Measurements from ENCODE around the gene PTK7.

PTK7 gene

DNA sequence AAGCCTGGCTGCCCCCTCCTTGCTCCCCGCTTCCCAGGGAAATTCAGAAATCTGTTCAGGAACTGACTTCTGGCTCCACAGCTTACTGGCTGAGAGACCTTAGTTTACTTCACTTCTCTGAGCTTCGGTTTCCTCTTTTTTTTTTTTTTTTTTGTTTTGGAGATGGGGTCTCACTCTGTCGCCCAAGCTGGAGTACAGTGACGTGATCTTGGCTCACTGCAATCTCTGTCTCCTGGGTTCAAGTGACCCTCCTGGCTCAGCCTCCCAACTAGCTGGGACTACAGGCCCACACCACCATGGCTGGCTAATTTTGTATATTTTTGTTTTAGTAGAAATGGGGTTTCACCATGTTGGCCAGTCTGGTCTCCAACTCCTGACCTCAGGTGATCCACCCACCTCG is 14.9 kb downstream of the PTK7 start:
- Histone ChIP-seq H3K9ac (ENCODE audit: low read length) (no peak overlapping the region), H3K9me3 (ENCODE audit: insufficient read depth, low read length) (no peaks in the 10 kb centered on the region), H3K27ac (ENCODE audit: low read depth, low read length) (no peak overlapping the region), H3K36me3 (ENCODE audit: low read length) (no peaks in the 10 kb centered on the region), H2AFZ (ENCODE audit: low read depth, low read length, severe bottlenecking) (no peak overlapping the region), H3F3A (ENCODE audit: insufficient read depth) (no peaks in the 10 kb centered on the region), H3K4me3 (ENCODE audit: insufficient read depth, low read length, poor library complexity, severe bottlenecking) (no peak overlapping the region), H3K27me3 (ENCODE audit: low read length) (no peaks in the 10 kb centered on the region), H4K20me1 (ENCODE audit: low read depth, low read length) (no peaks in the 10 kb centered on the region), H3K4me2 (ENCODE audit: low read depth, low read length, poor library complexity, severe bottlenecking) (no peak overlapping the region), H3K79me2 (ENCODE audit: insufficient read depth, low read length) (no peaks in the 10 kb centered on the region), H3K9me2 (replicated peaks; ENCODE audit: insufficient read depth, low read length) (no peaks in the 10 kb centered on the region)
- TF ChIP-seq, protein P1, sequence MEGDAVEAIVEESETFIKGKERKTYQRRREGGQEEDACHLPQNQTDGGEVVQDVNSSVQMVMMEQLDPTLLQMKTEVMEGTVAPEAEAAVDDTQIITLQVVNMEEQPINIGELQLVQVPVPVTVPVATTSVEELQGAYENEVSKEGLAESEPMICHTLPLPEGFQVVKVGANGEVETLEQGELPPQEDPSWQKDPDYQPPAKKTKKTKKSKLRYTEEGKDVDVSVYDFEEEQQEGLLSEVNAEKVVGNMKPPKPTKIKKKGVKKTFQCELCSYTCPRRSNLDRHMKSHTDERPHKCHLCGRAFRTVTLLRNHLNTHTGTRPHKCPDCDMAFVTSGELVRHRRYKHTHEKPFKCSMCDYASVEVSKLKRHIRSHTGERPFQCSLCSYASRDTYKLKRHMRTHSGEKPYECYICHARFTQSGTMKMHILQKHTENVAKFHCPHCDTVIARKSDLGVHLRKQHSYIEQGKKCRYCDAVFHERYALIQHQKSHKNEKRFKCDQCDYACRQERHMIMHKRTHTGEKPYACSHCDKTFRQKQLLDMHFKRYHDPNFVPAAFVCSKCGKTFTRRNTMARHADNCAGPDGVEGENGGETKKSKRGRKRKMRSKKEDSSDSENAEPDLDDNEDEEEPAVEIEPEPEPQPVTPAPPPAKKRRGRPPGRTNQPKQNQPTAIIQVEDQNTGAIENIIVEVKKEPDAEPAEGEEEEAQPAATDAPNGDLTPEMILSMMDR (IDR thresholded peaks at IDR 0.05; ENCODE audit: insufficient read depth, low read length, poor library complexity, severe bottlenecking), result no peak
- no peak for TF ChIP-seq EZH2phosphoT487 (conservative IDR thresholded peaks at IDR 0.05; ENCODE audit: low read length)

DNA sequence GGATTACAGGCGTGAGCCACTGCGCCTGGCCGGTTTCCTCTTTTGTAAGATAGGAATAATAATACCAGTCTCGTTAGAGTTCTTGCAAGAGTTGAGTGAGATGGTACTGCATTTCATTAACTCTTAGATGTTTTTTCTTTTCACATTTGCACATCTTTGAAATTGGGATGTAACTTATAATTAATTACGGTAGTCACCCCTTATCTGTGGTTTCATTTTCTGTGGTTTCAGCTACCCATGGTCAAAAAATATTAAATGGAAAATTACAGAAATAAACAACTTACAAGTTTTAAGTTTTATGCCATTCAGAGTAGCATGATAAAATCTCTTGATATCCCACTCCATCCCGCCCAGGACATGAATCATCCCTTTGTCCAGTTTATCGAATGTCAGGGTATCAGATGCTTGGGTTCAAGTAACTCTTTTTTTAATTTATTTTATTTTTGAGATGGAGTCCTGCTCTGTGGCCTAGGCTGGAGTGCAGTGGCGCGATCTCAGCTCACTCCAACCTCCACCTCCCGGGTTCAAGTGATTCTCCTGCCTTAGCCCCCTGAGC is 15.4 kb downstream of the PTK7 start:
- H3K36me3 ChIP-seq (ENCODE audit: low read length), result no peaks in the 10 kb centered on the region
- no peaks in the 10 kb centered on the region for H3K79me2 ChIP-seq (ENCODE audit: insufficient read depth, low read length)
- H2AFZ ChIP-seq (ENCODE audit: low read depth, low read length, severe bottlenecking), result no peak overlapping the region
- TF ChIP-seq, protein P1 (IDR thresholded peaks at IDR 0.05; ENCODE audit: insufficient read depth, low read length, poor library complexity, severe bottlenecking), result no peak
- no peak for TF ChIP-seq EZH2phosphoT487 (conservative IDR thresholded peaks at IDR 0.05; ENCODE audit: low read length)
- no peaks in the 10 kb centered on the region for H3K27me3 ChIP-seq (ENCODE audit: low read length)
- no peak overlapping the region for H3K27ac ChIP-seq (ENCODE audit: low read depth, low read length)
- H3K9me3 ChIP-seq (ENCODE audit: insufficient read depth, low read length), result no peaks in the 10 kb centered on the region
- H3K4me2 ChIP-seq (ENCODE audit: low read depth, low read length, poor library complexity, severe bottlenecking), result no peak overlapping the region
- H3F3A ChIP-seq (ENCODE audit: insufficient read depth), result no peaks in the 10 kb centered on the region
- H3K9me2 ChIP-seq (replicated peaks; ENCODE audit: insufficient read depth, low read length), result no peaks in the 10 kb centered on the region
- H3K4me3 ChIP-seq (ENCODE audit: insufficient read depth, low read length, poor library complexity, severe bottlenecking), result no peak overlapping the region
- H4K20me1 ChIP-seq (ENCODE audit: low read depth, low read length), result no peaks in the 10 kb centered on the region
- no peak overlapping the region for H3K9ac ChIP-seq (ENCODE audit: low read length)

DNA sequence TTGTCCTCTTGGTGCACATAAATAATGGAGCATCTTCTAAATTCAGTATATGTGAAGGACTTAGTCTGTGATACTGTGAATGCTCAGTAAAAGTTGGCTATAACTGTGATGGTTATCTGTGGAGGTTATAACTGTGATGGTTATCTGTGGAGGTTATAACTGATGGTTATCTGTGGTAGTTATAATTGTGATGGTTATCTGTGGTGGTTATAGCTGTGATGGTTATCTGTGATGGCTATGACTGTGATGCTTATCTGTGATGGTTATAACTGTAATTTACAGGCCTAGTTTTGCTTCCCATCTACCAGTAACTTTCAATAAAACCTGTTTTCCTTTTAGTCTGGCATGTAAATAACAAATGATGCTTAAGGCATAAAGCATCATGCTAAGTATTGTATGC is 16.5 kb downstream of the PTK7 start:
- no peak overlapping the region for H3K4me2 ChIP-seq (ENCODE audit: low read depth, low read length, poor library complexity, severe bottlenecking)
- H3K9me2 ChIP-seq (replicated peaks; ENCODE audit: insufficient read depth, low read length), result no peaks in the 10 kb centered on the region
- no peak overlapping the region for H3K27ac ChIP-seq (ENCODE audit: low read depth, low read length)
- no peaks in the 10 kb centered on the region for H3K79me2 ChIP-seq (ENCODE audit: insufficient read depth, low read length)
- H3K27me3 ChIP-seq (ENCODE audit: low read length), result no peaks in the 10 kb centered on the region
- no peak for TF ChIP-seq EZH2phosphoT487 (conservative IDR thresholded peaks at IDR 0.05; ENCODE audit: low read length)
- TF ChIP-seq, protein P1 (IDR thresholded peaks at IDR 0.05; ENCODE audit: insufficient read depth, low read length, poor library complexity, severe bottlenecking), result no peak
- no peaks in the 10 kb centered on the region for H3F3A ChIP-seq (ENCODE audit: insufficient read depth)
- no peak overlapping the region for H2AFZ ChIP-seq (ENCODE audit: low read depth, low read length, severe bottlenecking)
- H3K36me3 ChIP-seq (ENCODE audit: low read length), result no peaks in the 10 kb centered on the region
- no peak overlapping the region for H3K4me3 ChIP-seq (ENCODE audit: insufficient read depth, low read length, poor library complexity, severe bottlenecking)
- no peak overlapping the region for H3K9ac ChIP-seq (ENCODE audit: low read length)
- no peaks in the 10 kb centered on the region for H3K9me3 ChIP-seq (ENCODE audit: insufficient read depth, low read length)
- H4K20me1 ChIP-seq (ENCODE audit: low read depth, low read length), result no peaks in the 10 kb centered on the region

Data from SU-DHL-6 (cell line).